A549 (cell line): ENCODE data around the gene SH3RF3. TPM values are rescaled to one million over a fixed set of nuclear protein-coding genes. Genes with fewer than 3 reads are reported as not detected.

Experiments used
- ATAC-seq, 2 experiments: fragments of 200-7000 bp in 1 of 2; fragments of >200 bp in 1 of 2; cut with Nextera tagmentation in 1 of 2; cut with Tn5 transposase in 1 of 2; 3 replicates each; pipeline versions ENCODE4 v1.8.0 to v1.9.1; 2018 to 2020; ENCODE audit warnings: mild to moderate bottlenecking in 1 of 2, moderate library complexity in 1 of 2
- CTCF ChIA-PET: fragments of 300-600 bp; sonication (Branson Sonifier 250); formaldehyde crosslinking; extraction: SDS; loops from one replicate; lab custom pipeline; 2021; ENCODE audit warnings: antibody characterized with exemption, inconsistent platforms; lab: Yijun Ruan, JAX
- POLR2A ChIA-PET: fragments of 350-600 bp; formaldehyde crosslinking; extraction: SDS; loops from one replicate; lab custom pipeline; 2021; ENCODE audit warnings: antibody characterized with exemption, inconsistent platforms; lab: Yijun Ruan, JAX
- DNase-seq, 2 experiments: peaks; one replicate each; pipeline versions ENCODE4 v3.0.0 to v3.0.0-alpha.2; 2011 to 2016; ENCODE audit warnings: low read depth in 1 of 2, low spot score in 1 of 2
- FAIRE-seq: peaks from 2 replicates; lab custom pipeline; 2011; peaks lifted over from hg19 to GRCh38; lab: Jason Lieb, UNC
- H3K27ac ChIP-seq, 2 experiments: fragments of >200 bp; sonication (Bioruptor Twin); formaldehyde crosslinking; 3 replicates each; pipeline ENCODE4 v1.5.1; 2016 to 2017
- H3K4me1 ChIP-seq: fragments of >200 bp; sonication (Bioruptor Twin); formaldehyde crosslinking; 3 replicates; pipeline ENCODE4 v1.6.1; 2016
- H3K4me2 ChIP-seq: fragments of >200 bp; sonication (Bioruptor Twin); formaldehyde crosslinking; 3 replicates; pipeline ENCODE4 v1.6.1; 2016
- H3K4me3 ChIP-seq: fragments of >200 bp; sonication (Bioruptor Twin); formaldehyde crosslinking; 3 replicates; pipeline ENCODE4 v1.5.1; 2016
- H3K9me3 ChIP-seq: fragments of >200 bp; sonication (Bioruptor Twin); formaldehyde crosslinking; 3 replicates; pipeline ENCODE4 v1.6.1; 2016
- CHD2 ChIP-seq: fragments of 150-350 bp; IDR thresholded peaks from 2 replicates; pipeline ENCODE4 v1.6.1; 2014; ENCODE audit warnings: low read length; ENCODE audit not compliant: partially characterized antibody
- E2F6 ChIP-seq: IDR thresholded peaks from 2 replicates; pipeline ENCODE4 v1.6.1; 2012; ENCODE audit warnings: low read depth, borderline replicate concordance
- GATA3 ChIP-seq: IDR thresholded peaks from 2 replicates; pipeline ENCODE4 v1.6.1; 2012; ENCODE audit warnings: borderline replicate concordance
- HES2 ChIP-seq: fragments of >200 bp; sonication (Bioruptor Twin); formaldehyde crosslinking; IDR thresholded peaks from 2 replicates; pipeline ENCODE4 v1.6.1; 2016
- HOXB5 ChIP-seq: fragments of 250-450 bp; sonication (Bioruptor Pico); IDR thresholded peaks from 2 replicates; pipeline ENCODE4 v1.5.0; 2020; ENCODE audit warnings: mild to moderate bottlenecking, moderate library complexity
- MYC ChIP-seq: IDR thresholded peaks from 2 replicates; pipeline ENCODE4 v1.6.1; 2012; ENCODE audit warnings: mild to moderate bottlenecking, inconsistent platforms, low read length, improper control_type of control experiment, borderline replicate concordance
- PBX3 ChIP-seq: IDR thresholded peaks from 2 replicates; pipeline ENCODE4 v1.6.1; 2012
- PHF8 ChIP-seq: fragments of 200-600 bp; sonication (generic); IDR thresholded peaks from 2 replicates; pipeline ENCODE4 v1.6.1; 2016; ENCODE audit warnings: low read depth, mild to moderate bottlenecking, antibody characterized with exemption, moderate library complexity, borderline replicate concordance
- RAD21 ChIP-seq, 2 experiments: fragments of >200 bp in 1 of 2; sonication (Bioruptor Twin) in 1 of 2; formaldehyde crosslinking in 1 of 2; IDR thresholded peaks in 1 of 2; conservative IDR thresholded peaks in 1 of 2; 2 replicates in 1 of 2; 3 replicates in 1 of 2; pipeline ENCODE4 v1.6.1; 2012 to 2018; ENCODE audit warnings: inconsistent platforms in 1 of 2
- RNF2 ChIP-seq: fragments of 200-600 bp; sonication (generic); IDR thresholded peaks from 2 replicates; pipeline ENCODE4 v1.6.1; 2016; ENCODE audit warnings: low read depth, mild to moderate bottlenecking, antibody characterized with exemption, moderate library complexity, borderline replicate concordance
- TFCP2L1 ChIP-seq: fragments of 250-450 bp; sonication (Bioruptor Pico); IDR thresholded peaks from 2 replicates; pipeline ENCODE4 v1.5.0; 2021; ENCODE audit warnings: mild to moderate bottlenecking
- ZNF302 ChIP-seq: fragments of 250-450 bp; sonication (Bioruptor Pico); IDR thresholded peaks from 2 replicates; pipeline ENCODE4 v1.9.0; 2021; ENCODE audit warnings: inconsistent platforms, mild to moderate bottlenecking, moderate library complexity
- WGBS: methylation state at CpG from one replicate; pipeline ENCODE4 v1.1.6; 2017; ENCODE audit errors: missing lambda C conversion rate; 5-methylcytosine and 5-hydroxymethylcytosine counted together
- polyA plus RNA-seq, 4 experiments: library from polyadenylated mRNA; depleted of rRNA in 3 of 4; stranded (reverse); fragments of >200 nt; fragmentation: RNase III in 1 of 4; extraction: RNeasy Plus Mini Kit Qiagen cat#74134 plus additional on column Dnase treatment in 1 of 4; gene quantifications; 2 replicates in 3 of 4; 3 replicates in 1 of 4; pipeline ENCODE4 v1.2.3, GENCODE V29; 2011 to 2017
- TF ChIP-seq, protein P1 (sequence below): fragments of 150-350 bp; IDR thresholded peaks from 2 replicates; pipeline ENCODE4 v1.6.1; 2014; ENCODE audit warnings: low read depth, mild to moderate bottlenecking, low read length

SH3RF3 gene
- polyA plus RNA-seq, 2 of the 4 experiments (the other 2 are of a cell fraction) = 0.04 to 0.21 TPM

DNA sequence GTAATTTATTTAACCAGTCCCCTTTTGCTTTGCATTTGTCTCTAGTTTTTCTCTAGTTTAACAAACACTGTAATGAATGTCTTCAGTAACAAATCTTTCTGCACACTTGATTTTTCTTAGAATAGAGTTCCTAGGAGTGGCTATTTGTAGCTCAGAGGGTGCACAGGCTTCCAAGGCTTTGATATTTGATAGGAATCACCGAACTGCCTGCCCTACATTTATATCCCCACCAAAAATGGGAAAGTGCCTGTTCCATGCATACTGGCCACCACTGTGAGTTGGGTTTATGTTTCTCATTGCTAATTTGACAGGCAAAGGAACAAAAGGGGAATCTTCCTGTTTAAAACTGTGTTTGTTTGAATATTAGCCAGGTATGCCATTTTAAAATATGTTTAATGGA is 238.7 kb downstream of the SH3RF3 start:
- no peak overlapping the region for H3K4me2 ChIP-seq
- POLR2A ChIA-PET = no interaction called here
- 89% methylated on average over 1 of the region's 1 CpG for WGBS
- no peaks in the 10 kb centered on the region for H3K9me3 ChIP-seq
- H3K4me3 ChIP-seq = no peak overlapping the region
- CTCF ChIA-PET = no interaction called here
- no peaks in the 10 kb centered on the region for H3K4me1 ChIP-seq
- no peak overlapping the region for H3K27ac ChIP-seq
- no peak for TF ChIP-seq MYC
- DNase-seq = no peak
- FAIRE-seq = no peak
- ATAC-seq = no peak

DNA sequence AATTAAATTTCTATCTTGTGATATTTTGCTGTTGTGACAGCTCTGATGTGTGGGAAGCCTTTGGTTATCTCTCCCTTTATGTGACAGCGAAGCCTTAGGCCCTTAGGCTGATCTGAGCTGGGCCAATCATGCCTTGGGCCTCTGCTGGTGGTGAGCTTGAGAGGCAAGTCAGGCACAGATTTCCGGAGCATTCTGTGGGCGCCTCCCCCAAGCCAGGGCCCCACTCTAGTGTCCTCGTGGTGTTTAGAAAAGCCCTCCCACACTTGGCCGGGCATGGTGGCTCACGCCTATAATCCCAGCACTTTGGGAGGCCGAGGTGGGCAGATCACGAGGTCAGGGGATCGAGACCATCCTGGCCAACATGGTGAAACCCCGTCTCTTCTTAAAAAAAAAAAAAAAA is 239.8 kb downstream of the SH3RF3 start:
- no peak overlapping the region for H3K4me3 ChIP-seq
- no peak for TF ChIP-seq PBX3
- no peak for TF ChIP-seq TFCP2L1 (CRISPR knock-in tag)
- TF ChIP-seq HES2 = no peak
- no peak for TF ChIP-seq MYC
- POLR2A ChIA-PET = no interaction called here
- CTCF ChIA-PET = no interaction called here
- DNase-seq (no peak), ATAC-seq (no peak), FAIRE-seq (no peak)
- no peak overlapping the region for H3K4me2 ChIP-seq
- H3K9me3 ChIP-seq = no peaks in the 10 kb centered on the region
- no peak overlapping the region for H3K27ac ChIP-seq
- H3K4me1 ChIP-seq = no peaks in the 10 kb centered on the region
- 70% methylated on average over 10 of the region's 10 CpGs for WGBS

DNA sequence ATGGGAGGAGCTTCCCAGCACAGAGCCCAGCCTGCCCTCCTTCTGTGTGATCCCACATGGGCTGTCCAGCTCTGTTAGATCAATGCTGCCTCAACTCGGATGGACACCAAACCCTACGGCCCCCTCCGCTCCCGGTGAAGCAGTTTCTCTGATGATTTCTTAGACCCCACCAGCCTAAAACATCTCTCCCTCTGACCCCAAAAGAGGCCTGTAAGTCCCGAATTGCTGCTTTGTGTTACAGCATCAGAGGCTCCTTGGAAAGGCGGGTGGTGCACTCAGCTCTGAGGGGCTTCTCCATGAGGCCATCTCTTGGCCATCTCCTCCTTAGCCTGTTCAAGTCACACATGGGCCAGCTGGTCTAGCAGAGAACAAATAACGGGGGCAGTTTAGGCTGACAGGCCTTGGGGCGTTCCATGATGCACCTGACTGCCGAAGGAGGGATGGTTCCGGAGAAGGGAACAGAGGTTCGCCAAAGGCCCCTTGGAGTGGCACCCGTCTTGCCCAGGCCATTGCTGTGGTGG is 240.7 kb downstream of the SH3RF3 start:
- H3K4me1 ChIP-seq = no peaks in the 10 kb centered on the region
- ChIA-PET POLR2A (no interaction called here), CTCF (no interaction called here)
- ATAC-seq (no peak), FAIRE-seq (no peak), DNase-seq (no peak)
- no peak overlapping the region for H3K27ac ChIP-seq
- H3K9me3 ChIP-seq = no peaks in the 10 kb centered on the region
- H3K4me3 ChIP-seq = no peak overlapping the region
- 67% methylated on average over 12 of the region's 12 CpGs for WGBS
- no peak for TF ChIP-seq ZNF302 (CRISPR knock-in tag)
- TF ChIP-seq, all 56 proteins: peak for 0
- no peak overlapping the region for H3K4me2 ChIP-seq

- TF ChIP-seq RAD21 (conservative IDR thresholded peaks at IDR 0.05 in 1 of 2, IDR thresholded peaks at IDR 0.05 in 1 of 2) (no peak), PHF8 (no peak), E2F6 (no peak), GATA3 (no peak), RNF2 (no peak), CHD2 (no peak), HOXB5 (CRISPR knock-in tag) (no peak)
- TF ChIP-seq, protein P1, sequence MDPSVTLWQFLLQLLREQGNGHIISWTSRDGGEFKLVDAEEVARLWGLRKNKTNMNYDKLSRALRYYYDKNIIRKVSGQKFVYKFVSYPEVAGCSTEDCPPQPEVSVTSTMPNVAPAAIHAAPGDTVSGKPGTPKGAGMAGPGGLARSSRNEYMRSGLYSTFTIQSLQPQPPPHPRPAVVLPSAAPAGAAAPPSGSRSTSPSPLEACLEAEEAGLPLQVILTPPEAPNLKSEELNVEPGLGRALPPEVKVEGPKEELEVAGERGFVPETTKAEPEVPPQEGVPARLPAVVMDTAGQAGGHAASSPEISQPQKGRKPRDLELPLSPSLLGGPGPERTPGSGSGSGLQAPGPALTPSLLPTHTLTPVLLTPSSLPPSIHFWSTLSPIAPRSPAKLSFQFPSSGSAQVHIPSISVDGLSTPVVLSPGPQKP = no peak
- FAIRE-seq = no peak
- H3K4me3 ChIP-seq = no peak overlapping the region
- 62% methylated on average over 13 of the region's 13 CpGs for WGBS
- no peaks in the 10 kb centered on the region for H3K4me1 ChIP-seq
- no peak for ATAC-seq
- H3K27ac ChIP-seq = no peak overlapping the region
- no peaks in the 10 kb centered on the region for H3K9me3 ChIP-seq
- ChIA-PET CTCF (no interaction called here), POLR2A (no interaction called here)
- no peak overlapping the region for H3K4me2 ChIP-seq
- no peak for DNase-seq
These were observed 241.5 kb downstream of the SH3RF3 start for GRCh38 chr2:109370399-109371035.
